ENCODE results near the gene GCSH. TPM values are rescaled to one million over a fixed set of nuclear protein-coding genes. Genes with fewer than 3 reads are reported as not detected.

GCSH gene
- total and polyA plus RNA-seq, 2 of the 13 experiments (the other 11 are each of a cell fraction or from before 2014, with no cell fraction given), result 35.9 to 103 TPM

- TF ChIP-seq, protein P1, sequence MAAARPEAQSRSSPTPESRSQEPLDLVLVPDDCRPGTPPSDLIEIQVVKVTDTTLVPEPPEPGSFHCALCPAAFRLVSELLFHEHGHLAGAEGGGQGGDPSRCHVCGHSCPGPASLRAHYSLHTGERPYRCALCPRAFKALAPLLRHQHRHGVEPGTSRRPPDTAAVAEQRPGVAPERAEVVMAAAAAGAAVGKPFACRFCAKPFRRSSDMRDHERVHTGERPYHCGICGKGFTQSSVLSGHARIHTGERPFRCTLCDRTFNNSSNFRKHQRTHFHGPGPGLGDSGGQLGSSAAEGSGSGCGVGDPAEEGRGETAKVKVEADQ (CRISPR knock-in tag; IDR thresholded peaks at IDR 0.05; ENCODE audit: borderline replicate concordance), result no peak
- TF ChIP-seq PRDM15 (CRISPR knock-in tag; IDR thresholded peaks at IDR 0.05) (no peak), ZC3H13 (CRISPR knock-in tag; IDR thresholded peaks at IDR 0.05) (no peak), ZNF569 (CRISPR knock-in tag; IDR thresholded peaks at IDR 0.05; ENCODE audit: borderline replicate concordance) (no peak), ZNF75D (CRISPR knock-in tag; IDR thresholded peaks at IDR 0.05; ENCODE audit: borderline replicate concordance) (no peak), ZNF709 (CRISPR knock-in tag; IDR thresholded peaks at IDR 0.05) (no peak), SOX5 (CRISPR knock-in tag; IDR thresholded peaks at IDR 0.05; ENCODE audit: borderline replicate concordance) (no peak), GTF2F1 (IDR thresholded peaks at IDR 0.05; ENCODE audit: low read length) (no peak), CREM (IDR thresholded peaks at IDR 0.05) (no peak), CREM (CRISPR knock-in tag; IDR thresholded peaks at IDR 0.05) (no peak), NRL (CRISPR knock-in tag; IDR thresholded peaks at IDR 0.05; ENCODE audit: borderline replicate concordance) (no peak), STAG1 (CRISPR knock-in tag; IDR thresholded peaks at IDR 0.05) (peak; percentile 77)
- TF ChIP-seq, protein P2, sequence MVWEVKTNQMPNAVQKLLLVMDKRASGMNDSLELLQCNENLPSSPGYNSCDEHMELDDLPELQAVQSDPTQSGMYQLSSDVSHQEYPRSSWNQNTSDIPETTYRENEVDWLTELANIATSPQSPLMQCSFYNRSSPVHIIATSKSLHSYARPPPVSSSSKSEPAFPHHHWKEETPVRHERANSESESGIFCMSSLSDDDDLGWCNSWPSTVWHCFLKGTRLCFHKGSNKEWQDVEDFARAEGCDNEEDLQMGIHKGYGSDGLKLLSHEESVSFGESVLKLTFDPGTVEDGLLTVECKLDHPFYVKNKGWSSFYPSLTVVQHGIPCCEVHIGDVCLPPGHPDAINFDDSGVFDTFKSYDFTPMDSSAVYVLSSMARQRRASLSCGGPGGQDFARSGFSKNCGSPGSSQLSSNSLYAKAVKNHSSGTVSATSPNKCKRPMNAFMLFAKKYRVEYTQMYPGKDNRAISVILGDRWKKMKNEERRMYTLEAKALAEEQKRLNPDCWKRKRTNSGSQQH (CRISPR knock-in tag; IDR thresholded peaks at IDR 0.05; ENCODE audit: low read depth), result 0 out of 2 replicates have a peak, but pooled peaks have one; percentile 51
- TF ChIP-seq, protein P3, sequence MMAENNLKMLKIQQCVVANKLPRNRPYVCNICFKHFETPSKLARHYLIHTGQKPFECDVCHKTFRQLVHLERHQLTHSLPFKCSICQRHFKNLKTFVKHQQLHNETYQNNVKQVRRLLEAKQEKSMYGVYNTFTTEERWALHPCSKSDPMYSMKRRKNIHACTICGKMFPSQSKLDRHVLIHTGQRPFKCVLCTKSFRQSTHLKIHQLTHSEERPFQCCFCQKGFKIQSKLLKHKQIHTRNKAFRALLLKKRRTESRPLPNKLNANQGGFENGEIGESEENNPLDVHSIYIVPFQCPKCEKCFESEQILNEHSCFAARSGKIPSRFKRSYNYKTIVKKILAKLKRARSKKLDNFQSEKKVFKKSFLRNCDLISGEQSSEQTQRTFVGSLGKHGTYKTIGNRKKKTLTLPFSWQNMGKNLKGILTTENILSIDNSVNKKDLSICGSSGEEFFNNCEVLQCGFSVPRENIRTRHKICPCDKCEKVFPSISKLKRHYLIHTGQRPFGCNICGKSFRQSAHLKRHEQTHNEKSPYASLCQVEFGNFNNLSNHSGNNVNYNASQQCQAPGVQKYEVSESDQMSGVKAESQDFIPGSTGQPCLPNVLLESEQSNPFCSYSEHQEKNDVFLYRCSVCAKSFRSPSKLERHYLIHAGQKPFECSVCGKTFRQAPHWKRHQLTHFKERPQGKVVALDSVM (CRISPR knock-in tag; IDR thresholded peaks at IDR 0.05), result peak; percentile 45; the same call in 1 of the 2 replicates
- TF ChIP-seq, protein P4, sequence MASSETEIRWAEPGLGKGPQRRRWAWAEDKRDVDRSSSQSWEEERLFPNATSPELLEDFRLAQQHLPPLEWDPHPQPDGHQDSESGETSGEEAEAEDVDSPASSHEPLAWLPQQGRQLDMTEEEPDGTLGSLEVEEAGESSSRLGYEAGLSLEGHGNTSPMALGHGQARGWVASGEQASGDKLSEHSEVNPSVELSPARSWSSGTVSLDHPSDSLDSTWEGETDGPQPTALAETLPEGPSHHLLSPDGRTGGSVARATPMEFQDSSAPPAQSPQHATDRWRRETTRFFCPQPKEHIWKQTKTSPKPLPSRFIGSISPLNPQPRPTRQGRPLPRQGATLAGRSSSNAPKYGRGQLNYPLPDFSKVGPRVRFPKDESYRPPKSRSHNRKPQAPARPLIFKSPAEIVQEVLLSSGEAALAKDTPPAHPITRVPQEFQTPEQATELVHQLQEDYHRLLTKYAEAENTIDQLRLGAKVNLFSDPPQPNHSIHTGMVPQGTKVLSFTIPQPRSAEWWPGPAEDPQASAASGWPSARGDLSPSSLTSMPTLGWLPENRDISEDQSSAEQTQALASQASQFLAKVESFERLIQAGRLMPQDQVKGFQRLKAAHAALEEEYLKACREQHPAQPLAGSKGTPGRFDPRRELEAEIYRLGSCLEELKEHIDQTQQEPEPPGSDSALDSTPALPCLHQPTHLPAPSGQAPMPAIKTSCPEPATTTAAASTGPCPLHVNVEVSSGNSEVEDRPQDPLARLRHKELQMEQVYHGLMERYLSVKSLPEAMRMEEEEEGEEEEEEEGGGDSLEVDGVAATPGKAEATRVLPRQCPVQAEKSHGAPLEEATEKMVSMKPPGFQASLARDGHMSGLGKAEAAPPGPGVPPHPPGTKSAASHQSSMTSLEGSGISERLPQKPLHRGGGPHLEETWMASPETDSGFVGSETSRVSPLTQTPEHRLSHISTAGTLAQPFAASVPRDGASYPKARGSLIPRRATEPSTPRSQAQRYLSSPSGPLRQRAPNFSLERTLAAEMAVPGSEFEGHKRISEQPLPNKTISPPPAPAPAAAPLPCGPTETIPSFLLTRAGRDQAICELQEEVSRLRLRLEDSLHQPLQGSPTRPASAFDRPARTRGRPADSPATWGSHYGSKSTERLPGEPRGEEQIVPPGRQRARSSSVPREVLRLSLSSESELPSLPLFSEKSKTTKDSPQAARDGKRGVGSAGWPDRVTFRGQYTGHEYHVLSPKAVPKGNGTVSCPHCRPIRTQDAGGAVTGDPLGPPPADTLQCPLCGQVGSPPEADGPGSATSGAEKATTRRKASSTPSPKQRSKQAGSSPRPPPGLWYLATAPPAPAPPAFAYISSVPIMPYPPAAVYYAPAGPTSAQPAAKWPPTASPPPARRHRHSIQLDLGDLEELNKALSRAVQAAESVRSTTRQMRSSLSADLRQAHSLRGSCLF (CRISPR knock-in tag; IDR thresholded peaks at IDR 0.05; ENCODE audit: borderline replicate concordance), result no peak
These were observed 60.7 kb downstream of the GCSH start, which contains the start of gene ATMIN (continued) for GRCh38 chr16:81035398-81035974.
